Vagina (tissue), 2 donors: ENCODE measurements around the gene WDR35.

Experiments
- POLR2A ChIP-seq, 2 donors: fragments of 450-650 bp; IDR thresholded peaks; one replicate each; pipeline ENCODE4 v1.6.1; 2017; ENCODE audit warnings: antibody characterized with exemption in 2 of 2, mild to moderate bottlenecking in 2 of 2, moderate library complexity in 2 of 2
- POLR2AphosphoS5 ChIP-seq, 2 donors: sonication (generic); formaldehyde crosslinking; IDR thresholded peaks; one replicate each; pipeline ENCODE4 v1.9.0; 2017; ENCODE audit warnings: antibody characterized with exemption in 2 of 2, mild to moderate bottlenecking in 2 of 2, low read depth in 1 of 2; ENCODE audit not compliant: insufficient read depth in 1 of 2
- TF ChIP-seq, protein P1 (sequence below), 3 experiments: fragments of 450-650 bp in 2 of 3; fragments of 200-600 bp in 1 of 3; sonication (generic) in 1 of 3; IDR thresholded peaks; one replicate each; pipeline ENCODE4 v1.5.1; 2017 to 2019; ENCODE audit warnings: antibody characterized with exemption in 3 of 3, mild to moderate bottlenecking in 2 of 3, moderate library complexity in 2 of 3

GRCh38 chr2:20015482-20016083 lies 25.7 kb upstream of the WDR35 start:
- TF ChIP-seq POLR2A (IDR thresholded peaks at IDR 0.05) (no peak), POLR2AphosphoS5 (IDR thresholded peaks at IDR 0.05; ENCODE audit: insufficient read depth in 1 of 2, low read depth in 1 of 2) (no peak)
- TF ChIP-seq, protein P1, sequence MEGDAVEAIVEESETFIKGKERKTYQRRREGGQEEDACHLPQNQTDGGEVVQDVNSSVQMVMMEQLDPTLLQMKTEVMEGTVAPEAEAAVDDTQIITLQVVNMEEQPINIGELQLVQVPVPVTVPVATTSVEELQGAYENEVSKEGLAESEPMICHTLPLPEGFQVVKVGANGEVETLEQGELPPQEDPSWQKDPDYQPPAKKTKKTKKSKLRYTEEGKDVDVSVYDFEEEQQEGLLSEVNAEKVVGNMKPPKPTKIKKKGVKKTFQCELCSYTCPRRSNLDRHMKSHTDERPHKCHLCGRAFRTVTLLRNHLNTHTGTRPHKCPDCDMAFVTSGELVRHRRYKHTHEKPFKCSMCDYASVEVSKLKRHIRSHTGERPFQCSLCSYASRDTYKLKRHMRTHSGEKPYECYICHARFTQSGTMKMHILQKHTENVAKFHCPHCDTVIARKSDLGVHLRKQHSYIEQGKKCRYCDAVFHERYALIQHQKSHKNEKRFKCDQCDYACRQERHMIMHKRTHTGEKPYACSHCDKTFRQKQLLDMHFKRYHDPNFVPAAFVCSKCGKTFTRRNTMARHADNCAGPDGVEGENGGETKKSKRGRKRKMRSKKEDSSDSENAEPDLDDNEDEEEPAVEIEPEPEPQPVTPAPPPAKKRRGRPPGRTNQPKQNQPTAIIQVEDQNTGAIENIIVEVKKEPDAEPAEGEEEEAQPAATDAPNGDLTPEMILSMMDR (IDR thresholded peaks at IDR 0.05): peak in 2 of 3 experiments; percentile 14 to 74
